ENCODE data around the gene MEX3C. TPM values are rescaled to one million over a fixed set of nuclear protein-coding genes. Genes with fewer than 3 reads are reported as not detected.

MEX3C gene
- total RNA-seq, 1 experiment from 2014 or later = 15.8 TPM

- intact Hi-C loops (cut with micrococcal nuclease) = no loop called here
- Histone ChIP-seq H3K9me2 (replicated peaks; ENCODE audit: low read length) (no peaks in the 10 kb centered on the region), H3K9ac (ENCODE audit: low read length) (no peak overlapping the region), H3K4me3 (ENCODE audit: low read length) (no peak overlapping the region), H3K9me3 (ENCODE audit: low read length) (no peaks in the 10 kb centered on the region), H2AFZ (ENCODE audit: low read length) (no peak overlapping the region), H3K4me1 (ENCODE audit: insufficient read depth, low read length) (no peaks in the 10 kb centered on the region), H3K4me2 (ENCODE audit: low read length) (no peak overlapping the region), H3F3A (ENCODE audit: low read length, unreplicated experiment) (no peaks in the 10 kb centered on the region), H3K79me2 (ENCODE audit: low read length) (no peaks in the 10 kb centered on the region), H3K27ac (ENCODE audit: low read length) (no peak overlapping the region), H3K36me3 (ENCODE audit: low read depth, low read length) (no peaks in the 10 kb centered on the region), H4K20me1 (ENCODE audit: low read length) (no peaks in the 10 kb centered on the region), H3K27me3 (ENCODE audit: low read length) (no peaks in the 10 kb centered on the region)
- BruUV-seq (replicated peaks) = no TSS peak
- DNase-seq (no peak), ATAC-seq (no peak)
- ChIA-PET POLR2A (ENCODE audit: unreplicated experiment) (no interaction called here), CTCF (no interaction called here)
- TF ChIP-seq EZH2phosphoT487 (IDR thresholded peaks at IDR 0.05; ENCODE audit: borderline replicate concordance, low read length) = no peak
- no peak for TF ChIP-seq EZH2 (IDR thresholded peaks at IDR 0.05; ENCODE audit: low read length, unreplicated experiment)
- TF ChIP-seq CTCF (conservative IDR thresholded peaks at IDR 0.05; ENCODE audit: low read depth, low read length) = no peak
Observed at GRCh38 chr18:51234117-51235008, 36.9 kb upstream of the MEX3C start.

- no peak overlapping the region for H3K9ac ChIP-seq (ENCODE audit: low read length)
- no peaks in the 10 kb centered on the region for H3K27me3 ChIP-seq (ENCODE audit: low read length)
- DNase-seq (no peak), ATAC-seq (no peak)
- H3K27ac ChIP-seq (ENCODE audit: low read length) = no peak overlapping the region
- no peaks in the 10 kb centered on the region for H4K20me1 ChIP-seq (ENCODE audit: low read length)
- no peaks in the 10 kb centered on the region for H3K9me2 ChIP-seq (replicated peaks; ENCODE audit: low read length)
- no peaks in the 10 kb centered on the region for H3K4me1 ChIP-seq (ENCODE audit: insufficient read depth, low read length)
- ChIA-PET CTCF (no interaction called here), POLR2A (ENCODE audit: unreplicated experiment) (no interaction called here)
- H3K9me3 ChIP-seq (ENCODE audit: low read length) = no peaks in the 10 kb centered on the region
- no peaks in the 10 kb centered on the region for H3K36me3 ChIP-seq (ENCODE audit: low read depth, low read length)
- no peaks in the 10 kb centered on the region for H3K79me2 ChIP-seq (ENCODE audit: low read length)
- H3K4me2 ChIP-seq (ENCODE audit: low read length) = no peak overlapping the region
- H2AFZ ChIP-seq (ENCODE audit: low read length) = no peak overlapping the region
- intact Hi-C loops (cut with micrococcal nuclease) = no loop called here
- TF ChIP-seq EZH2 (IDR thresholded peaks at IDR 0.05; ENCODE audit: low read length, unreplicated experiment) = no peak
- no peaks in the 10 kb centered on the region for H3F3A ChIP-seq (ENCODE audit: low read length, unreplicated experiment)
- H3K4me3 ChIP-seq (ENCODE audit: low read length) = no peak overlapping the region
- BruUV-seq (replicated peaks) = no TSS peak
Observed at GRCh38 chr18:51229328-51229727, 31.8 kb upstream of the MEX3C start.

- no peaks in the 10 kb centered on the region for H3K4me1 ChIP-seq (ENCODE audit: insufficient read depth, low read length)
- H3K27ac ChIP-seq (ENCODE audit: low read length) = no peak overlapping the region
- ATAC-seq = no peak
- no peak overlapping the region for H3K9ac ChIP-seq (ENCODE audit: low read length)
- no peak for TF ChIP-seq CTCF (conservative IDR thresholded peaks at IDR 0.05; ENCODE audit: low read depth, low read length)
- TF ChIP-seq EZH2phosphoT487 (IDR thresholded peaks at IDR 0.05; ENCODE audit: borderline replicate concordance, low read length) = no peak
- TF ChIP-seq EZH2 (IDR thresholded peaks at IDR 0.05; ENCODE audit: low read length, unreplicated experiment) = no peak
- intact Hi-C loops (cut with micrococcal nuclease) = no loop called here
- H3K9me3 ChIP-seq (ENCODE audit: low read length) = no peaks in the 10 kb centered on the region
- H4K20me1 ChIP-seq (ENCODE audit: low read length) = no peaks in the 10 kb centered on the region
- BruUV-seq (replicated peaks) = no TSS peak
- no peak overlapping the region for H3K4me2 ChIP-seq (ENCODE audit: low read length)
- H3K4me3 ChIP-seq (ENCODE audit: low read length) = no peak overlapping the region
- no peaks in the 10 kb centered on the region for H3K27me3 ChIP-seq (ENCODE audit: low read length)
- CTCF ChIA-PET = no interaction called here
- H3K36me3 ChIP-seq (ENCODE audit: low read depth, low read length) = no peaks in the 10 kb centered on the region
- H3K79me2 ChIP-seq (ENCODE audit: low read length) = no peaks in the 10 kb centered on the region
- no peaks in the 10 kb centered on the region for H3F3A ChIP-seq (ENCODE audit: low read length, unreplicated experiment)
- H3K9me2 ChIP-seq (replicated peaks; ENCODE audit: low read length) = no peaks in the 10 kb centered on the region
- POLR2A ChIA-PET (ENCODE audit: unreplicated experiment) = no interaction called here
- H2AFZ ChIP-seq (ENCODE audit: low read length) = no peak overlapping the region
- DNase-seq = no peak
Observed at GRCh38 chr18:51227660-51228059, 30.2 kb upstream of the MEX3C start.
